Embryonic facial prominence (tissue), 1 donor: ENCODE results near the gene DAD1.
A peak's percentile ranks its signal among the peaks of the same experiment; 100 is the strongest.
"Not testable (repeated sequence)": the region's sequence is repeated elsewhere in the genome, so short reads cannot be mapped to it uniquely, and the experiment has no call there.

Experiments
- DNase-seq: peaks from one replicate; pipeline ENCODE4 v3.0.0-alpha.2; 2016; ENCODE audit errors: extremely low spot score

DAD1 gene

GRCh38 chr14:22567437-22567836 is 21.6 kb downstream of the DAD1 start:
- DNase-seq = no peak

- no peak for DNase-seq
These were observed 22.2 kb downstream of the DAD1 start for GRCh38 chr14:22566845-22567244.

- not testable (repeated sequence) for DNase-seq
These were observed 22.8 kb downstream of the DAD1 start for GRCh38 chr14:22566266-22566665.

GRCh38 chr14:22565391-22565945 is 23.6 kb downstream of the DAD1 start:
- DNase-seq = no peak

GRCh38 chr14:22564463-22564862 is 24.6 kb downstream of the DAD1 start:
- no peak for DNase-seq

GRCh38 chr14:22563987-22564386 is 25.0 kb downstream of the DAD1 start:
- no peak for DNase-seq

GRCh38 chr14:22561661-22562579 is 27.1 kb downstream of the DAD1 start:
- no peak for DNase-seq

- DNase-seq = no peak
These were observed 27.7 kb downstream of the DAD1 start for GRCh38 chr14:22561366-22561660.

GRCh38 chr14:22560662-22561365 is 28.2 kb downstream of the DAD1 start:
- DNase-seq = no peak

GRCh38 chr14:22559041-22559440 is 30.0 kb downstream of the DAD1 start:
- DNase-seq = no peak

GRCh38 chr14:22558221-22558913 is 30.7 kb downstream of the DAD1 start:
- no peak for DNase-seq

- no peak for DNase-seq
These were observed 31.2 kb downstream of the DAD1 start for GRCh38 chr14:22557846-22558220.

GRCh38 chr14:22556990-22557623 is 31.9 kb downstream of the DAD1 start:
- DNase-seq = peak; percentile 50

- no peak for DNase-seq
These were observed 32.7 kb downstream of the DAD1 start for GRCh38 chr14:22556021-22556989.

- DNase-seq = no peak
These were observed 33.5 kb downstream of the DAD1 start for GRCh38 chr14:22555384-22556011.

GRCh38 chr14:22554498-22555383 is 34.3 kb downstream of the DAD1 start:
- DNase-seq = no peak

GRCh38 chr14:22553861-22554497 is 35.0 kb downstream of the DAD1 start:
- not testable (repeated sequence) for DNase-seq

- DNase-seq = no peak
These were observed 35.6 kb downstream of the DAD1 start for GRCh38 chr14:22553445-22553844.

- DNase-seq = no peak
These were observed 36.3 kb downstream of the DAD1 start for GRCh38 chr14:22552827-22553076.
